ENCODE data around the gene TEX19.

The TEX19 gene

GRCh38 chr17:82329683-82330321, 29.2 kb upstream of the TEX19 start:
- no peak for TF ChIP-seq CTCF (IDR thresholded peaks at IDR 0.05; ENCODE audit: extremely low read depth, missing control alignments)
- no peak for DNase-seq (ENCODE audit: low spot score)

GRCh38 chr17:82330322-82331239, 28.5 kb upstream of the TEX19 start:
- no peak for TF ChIP-seq CTCF (IDR thresholded peaks at IDR 0.05; ENCODE audit: extremely low read depth, missing control alignments)
- DNase-seq (ENCODE audit: low spot score), result no peak

GRCh38 chr17:82331345-82331939, 27.6 kb upstream of the TEX19 start:
- no peak for DNase-seq (ENCODE audit: low spot score)
- no peak for TF ChIP-seq CTCF (IDR thresholded peaks at IDR 0.05; ENCODE audit: extremely low read depth, missing control alignments)

- DNase-seq (ENCODE audit: low spot score), result peak; percentile 76
These were observed 26.3 kb upstream of the TEX19 start for GRCh38 chr17:82332669-82333278.

GRCh38 chr17:82333279-82334171, 25.5 kb upstream of the TEX19 start, which contains the start of gene SECTM1:
Gene SECTM1, minus strand, starts transcription at chr17:82333766. Its CDS starts 6,526 bp downstream, at chr17:82327240.
- no peak for TF ChIP-seq CTCF (IDR thresholded peaks at IDR 0.05; ENCODE audit: extremely low read depth, missing control alignments)
- DNase-seq (ENCODE audit: low spot score), result no peak

More at GRCh38 chr17:82332669-82333278, 26.3 kb upstream of the TEX19 start:
- no peak for TF ChIP-seq CTCF (IDR thresholded peaks at IDR 0.05; ENCODE audit: extremely low read depth, missing control alignments)

- no peak for TF ChIP-seq CTCF (IDR thresholded peaks at IDR 0.05; ENCODE audit: extremely low read depth, missing control alignments)
- no peak for DNase-seq (ENCODE audit: low spot score)
These were observed 24.8 kb upstream of the TEX19 start for GRCh38 chr17:82334204-82334621.
